Sigmoid colon (tissue), 7 donors: ENCODE data around the gene ESPNL. TPM values are rescaled to one million over a fixed set of nuclear protein-coding genes. Genes with fewer than 3 reads are reported as not detected.
"Not testable (repeated sequence)": the region's sequence is repeated elsewhere in the genome, so short reads cannot be mapped to it uniquely, and the experiment has no call there.

Source experiments
- DNase-seq: peaks from one replicate; pipeline ENCODE4 v3.0.0-alpha.2; 2019
- H3K27ac ChIP-seq, 4 donors: fragments of 200-600 bp; sonication (generic); one replicate each; pipeline ENCODE4 v1.5.1; 2016 to 2019; ENCODE audit warnings: mild to moderate bottlenecking in 1 of 4
- H3K27me3 ChIP-seq, 3 donors: fragments of 200-600 bp; sonication (generic); one replicate each; pipeline ENCODE4 v1.5.1; 2019; ENCODE audit warnings: mild to moderate bottlenecking in 1 of 3
- H3K36me3 ChIP-seq, 4 donors: fragments of 200-600 bp; sonication (generic); one replicate each; pipeline ENCODE4 v1.5.1; 2016 to 2019
- H3K4me1 ChIP-seq, 4 donors: fragments of 200-600 bp; sonication (generic); one replicate each; pipeline ENCODE4 v1.5.1; 2017 to 2019
- H3K4me3 ChIP-seq, 4 donors: fragments of 200-600 bp; sonication (generic); one replicate each; pipeline ENCODE4 v1.5.1; 2017 to 2019; ENCODE audit warnings: mild to moderate bottlenecking in 2 of 4, moderate library complexity in 1 of 4
- H3K9me3 ChIP-seq, 4 donors: fragments of 200-600 bp in 3 of 4; sonication (generic) in 3 of 4; one replicate each; pipeline versions ENCODE4 v1.5.1 to v1.6.1; 2013 to 2019
- EP300 ChIP-seq, 4 donors: sonication (generic); formaldehyde crosslinking; IDR thresholded peaks; one replicate each; pipeline ENCODE4 v1.6.1; 2017; ENCODE audit warnings: antibody characterized with exemption in 4 of 4
- POLR2A ChIP-seq, 2 donors: fragments of 450-650 bp; IDR thresholded peaks; one replicate each; pipeline ENCODE4 v1.6.1; 2016; ENCODE audit warnings: antibody characterized with exemption in 2 of 2, mild to moderate bottlenecking in 2 of 2, moderate library complexity in 2 of 2
- POLR2AphosphoS5 ChIP-seq, 4 donors: sonication (generic); formaldehyde crosslinking; IDR thresholded peaks; one replicate each; pipeline ENCODE4 v1.6.1; 2017; ENCODE audit warnings: antibody characterized with exemption in 4 of 4
- WGBS, 2 donors: extraction: QIAGEN DNeasy Blood & Tissue Kit; methylation state at CpG; one replicate each; pipeline ENCODE4 v1.1.7; 2013; 5-methylcytosine and 5-hydroxymethylcytosine counted together
- intact Hi-C: fragments of 100-400 bp; cut with DNase I; formaldehyde crosslinking; loops from one replicate; pipeline ENCODE4 v1.15.1; 2023
- polyA plus RNA-seq, 3 donors: library from polyadenylated mRNA; stranded (reverse); fragments of 200-250 nt; gene quantifications; one replicate each; pipeline ENCODE4 v1.2.3, GENCODE V29; 2013
- total RNA-seq, 4 donors: library from RNA; depleted of rRNA; stranded (reverse); fragments of >200 nt; gene quantifications; one replicate each; pipeline ENCODE4 v1.1.0, GENCODE V29; 2016
- TF ChIP-seq, protein P1 (sequence below), 4 experiments: fragments of 450-650 bp in 3 of 4; fragments of 200-600 bp in 1 of 4; IDR thresholded peaks; one replicate each; pipeline ENCODE4 v1.5.1; 2016 to 2019; ENCODE audit warnings: antibody characterized with exemption in 4 of 4, mild to moderate bottlenecking in 3 of 4, moderate library complexity in 2 of 4
- donor health status: healthy with polysubstance abuse.
- donor health status: Bipolar disorder and iron deficiency.
- donor health status: healthy.

ESPNL gene
- total and polyA plus RNA-seq, 7 donors = 0.36 to 2.0 (median 0.58) TPM; not detected in 3

DNA sequence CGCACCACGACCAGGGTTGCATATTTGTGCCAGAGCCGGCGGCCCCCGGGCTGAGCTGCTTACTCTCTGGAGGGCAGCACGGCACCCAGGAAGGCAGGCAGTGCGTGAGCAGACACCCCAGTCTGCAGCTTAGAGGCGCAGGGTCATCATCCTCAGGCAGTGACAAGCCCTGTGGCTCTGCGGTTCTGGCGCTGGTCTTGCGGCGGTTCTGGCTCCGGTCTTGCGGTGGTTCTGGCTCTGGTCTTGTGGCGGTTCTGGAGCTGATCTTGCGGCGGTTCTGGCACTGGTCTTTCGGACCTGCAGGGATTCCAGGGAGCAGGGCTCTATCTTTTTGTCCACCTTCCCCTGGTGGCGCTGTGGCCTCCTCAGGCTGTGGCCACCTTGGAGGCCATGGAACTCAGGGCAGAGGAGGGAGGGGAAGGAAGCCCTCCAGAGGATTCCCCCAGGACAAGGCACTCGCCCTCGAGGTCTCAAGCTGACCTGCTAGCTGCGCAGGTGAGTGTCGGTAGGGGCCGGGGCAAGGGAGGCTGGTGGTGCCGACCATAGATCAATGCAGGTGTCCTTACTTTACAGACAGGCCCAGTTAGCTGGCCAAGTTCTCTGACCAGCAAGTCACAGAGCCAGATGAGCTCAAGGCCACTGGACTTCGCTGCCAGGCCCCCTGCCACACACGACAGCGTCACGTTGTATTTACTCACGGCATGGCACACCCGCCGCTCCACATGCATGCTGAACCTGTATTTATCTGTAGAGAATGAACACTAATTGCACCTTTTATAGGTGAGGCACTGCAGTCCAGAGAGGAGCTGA, 14.9 kb downstream of the ESPNL start:
- Histone ChIP-seq H3K4me1 (no peaks in the 10 kb centered on the region), H3K4me3 (no peak overlapping the region), H3K27ac (no peak overlapping the region), H3K9me3 (no peaks in the 10 kb centered on the region), H3K27me3 (peaks cover 0 to 4% (median 4%) of the 10 kb centered on the region in 3 donors), H3K36me3 (no peaks in the 10 kb centered on the region)
- 83 to 89% methylated on average over 32 of the region's 32 CpGs for WGBS, 2 donors
- intact Hi-C loops = no loop called here
- no peak for DNase-seq
- TF ChIP-seq EP300 (IDR thresholded peaks at IDR 0.05) (no peak), POLR2A (IDR thresholded peaks at IDR 0.05) (no peak), POLR2AphosphoS5 (IDR thresholded peaks at IDR 0.05) (no peak)
- TF ChIP-seq, protein P1, sequence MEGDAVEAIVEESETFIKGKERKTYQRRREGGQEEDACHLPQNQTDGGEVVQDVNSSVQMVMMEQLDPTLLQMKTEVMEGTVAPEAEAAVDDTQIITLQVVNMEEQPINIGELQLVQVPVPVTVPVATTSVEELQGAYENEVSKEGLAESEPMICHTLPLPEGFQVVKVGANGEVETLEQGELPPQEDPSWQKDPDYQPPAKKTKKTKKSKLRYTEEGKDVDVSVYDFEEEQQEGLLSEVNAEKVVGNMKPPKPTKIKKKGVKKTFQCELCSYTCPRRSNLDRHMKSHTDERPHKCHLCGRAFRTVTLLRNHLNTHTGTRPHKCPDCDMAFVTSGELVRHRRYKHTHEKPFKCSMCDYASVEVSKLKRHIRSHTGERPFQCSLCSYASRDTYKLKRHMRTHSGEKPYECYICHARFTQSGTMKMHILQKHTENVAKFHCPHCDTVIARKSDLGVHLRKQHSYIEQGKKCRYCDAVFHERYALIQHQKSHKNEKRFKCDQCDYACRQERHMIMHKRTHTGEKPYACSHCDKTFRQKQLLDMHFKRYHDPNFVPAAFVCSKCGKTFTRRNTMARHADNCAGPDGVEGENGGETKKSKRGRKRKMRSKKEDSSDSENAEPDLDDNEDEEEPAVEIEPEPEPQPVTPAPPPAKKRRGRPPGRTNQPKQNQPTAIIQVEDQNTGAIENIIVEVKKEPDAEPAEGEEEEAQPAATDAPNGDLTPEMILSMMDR (IDR thresholded peaks at IDR 0.05) = no peak

DNA sequence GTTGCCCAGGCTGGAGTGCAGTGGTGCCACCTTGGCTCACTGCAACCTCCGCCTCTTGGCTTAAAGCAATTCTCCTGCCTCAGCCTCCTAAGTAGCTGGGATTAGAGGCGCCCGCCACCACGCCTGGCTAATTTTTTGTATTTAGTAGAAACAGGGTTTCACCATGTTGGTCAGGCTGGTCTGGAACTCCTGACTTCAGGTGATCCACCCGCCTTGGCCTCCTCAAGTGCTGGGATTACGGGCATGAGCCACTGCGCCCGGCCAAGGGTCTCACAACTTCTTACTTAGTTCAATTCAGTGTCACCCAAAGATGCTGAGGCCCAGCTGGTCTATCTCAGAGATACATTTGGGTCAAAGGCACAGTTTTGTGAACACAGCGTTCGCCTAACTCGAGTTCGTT, 15.6 kb downstream of the ESPNL start:
- intact Hi-C loops = not testable (repeated sequence)

DNA sequence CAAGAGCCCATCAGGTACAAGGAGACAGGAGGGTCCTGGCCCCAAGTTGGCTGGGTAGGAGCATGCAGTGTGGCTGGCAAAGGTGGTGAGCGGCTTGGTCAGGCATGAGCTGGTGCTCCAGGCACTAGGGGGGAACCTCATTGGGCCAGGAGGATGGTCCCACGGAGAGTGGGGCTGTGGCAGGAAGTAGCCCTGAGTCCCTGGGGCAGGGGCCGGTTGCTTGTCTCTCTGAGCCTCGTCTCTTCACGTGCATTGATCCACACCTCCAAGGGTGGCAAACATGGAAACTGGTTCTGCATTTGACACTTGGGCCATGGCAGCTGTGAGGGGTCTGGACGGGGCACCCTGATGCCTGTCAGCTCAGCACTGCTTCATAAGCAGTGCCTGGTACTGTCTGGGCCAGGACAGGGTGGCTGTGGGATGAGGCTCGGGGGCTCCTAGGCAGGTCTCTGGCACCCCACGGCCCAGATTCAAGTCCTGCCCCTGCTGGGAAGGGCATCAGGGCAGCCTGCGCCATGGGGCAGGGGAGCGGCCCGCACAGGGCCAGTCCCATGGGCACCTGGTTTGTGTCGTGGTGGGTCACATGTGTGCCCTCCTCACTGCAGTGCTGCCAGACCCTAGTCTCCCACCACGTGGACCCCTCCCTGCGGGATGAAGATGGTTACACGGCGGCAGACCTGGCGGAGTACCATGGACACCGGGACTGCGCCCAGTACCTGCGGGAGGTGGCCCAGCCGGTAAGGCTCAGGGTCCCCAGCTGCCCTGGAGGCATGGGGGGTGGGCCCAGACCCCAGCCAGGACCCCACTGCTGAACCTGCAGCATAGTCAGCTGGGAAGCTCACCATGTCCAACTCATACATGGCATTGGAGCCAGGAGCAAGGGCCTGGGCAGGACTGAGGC, 16.4 kb downstream of the ESPNL start:
- intact Hi-C loops = no loop called here
- WGBS, 2 donors = 91 to 93% methylated on average over 21 of the region's 21 CpGs
- no peak overlapping the region for H3K27ac ChIP-seq
- H3K36me3 ChIP-seq = no peaks in the 10 kb centered on the region
- no peaks in the 10 kb centered on the region for H3K9me3 ChIP-seq
- no peak for DNase-seq
- no peaks in the 10 kb centered on the region for H3K4me1 ChIP-seq
- H3K27me3 ChIP-seq = peaks cover 0 to 4% (median 4%) of the 10 kb centered on the region in 3 donors
- TF ChIP-seq, protein P1 (IDR thresholded peaks at IDR 0.05) = no peak
- TF ChIP-seq POLR2AphosphoS5 (IDR thresholded peaks at IDR 0.05) (no peak), POLR2A (IDR thresholded peaks at IDR 0.05) (no peak), EP300 (IDR thresholded peaks at IDR 0.05) (no peak)
- H3K4me3 ChIP-seq = no peak overlapping the region

More for the DNA sequence above, 15.6 kb downstream of the ESPNL start:
- H3K4me3 ChIP-seq, H3K9me3 ChIP-seq, H3K27me3 ChIP-seq, H3K27ac ChIP-seq, H3K4me1 ChIP-seq, H3K36me3 ChIP-seq, DNase-seq: not testable (repeated sequence)
- WGBS, 2 donors = 92 to 93% methylated on average over 12 of the region's 12 CpGs

DNA sequence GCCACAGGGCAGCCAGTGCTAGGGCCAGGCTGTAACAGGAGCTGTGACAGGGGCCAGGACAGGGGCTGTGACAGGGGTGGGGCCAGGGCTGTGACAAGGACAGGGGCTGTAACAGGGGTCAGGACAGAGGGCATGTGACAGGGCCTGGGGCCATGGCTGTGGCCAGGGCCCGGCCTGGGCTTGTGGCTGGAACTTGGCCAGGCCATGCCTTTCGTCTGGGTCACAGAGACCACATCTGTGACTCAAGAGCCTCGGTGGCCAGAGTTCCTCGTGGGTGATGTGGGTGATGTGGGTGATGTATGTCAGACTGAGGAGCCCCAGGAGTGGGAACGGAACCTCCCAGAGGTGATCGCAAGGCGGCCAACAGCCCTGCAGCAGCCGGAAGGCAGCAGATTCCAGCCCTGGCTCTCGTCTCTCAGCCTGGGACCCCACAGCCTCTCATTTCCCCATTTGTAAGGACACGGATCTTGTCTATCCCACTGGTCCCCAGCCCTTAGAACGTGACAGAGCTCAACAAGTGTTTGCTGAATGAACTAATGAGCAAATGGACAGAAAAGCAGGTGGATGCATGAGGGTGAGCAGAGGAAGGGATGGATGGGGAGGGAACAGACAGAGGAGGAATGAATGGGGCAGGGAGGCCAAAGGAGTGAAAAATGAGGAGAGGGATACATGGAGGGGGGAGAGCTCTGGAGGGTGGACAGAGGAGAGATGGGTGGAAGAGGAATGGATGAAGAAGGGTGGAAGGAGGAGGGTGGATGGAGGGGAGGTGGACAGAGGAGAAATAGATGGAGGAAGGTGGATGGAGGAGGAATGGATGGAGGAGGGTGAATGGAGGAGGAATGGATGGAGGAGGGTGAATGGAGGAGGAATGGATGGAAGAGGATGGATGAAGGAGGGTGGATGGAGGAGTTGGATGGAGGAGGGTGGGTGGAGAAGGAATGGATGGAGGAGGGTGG, 17.3 kb downstream of the ESPNL start:
- no peak for DNase-seq
- peaks cover 0 to 4% (median 4%) of the 10 kb centered on the region in 3 donors for H3K27me3 ChIP-seq
- WGBS, 2 donors = 74 to 79% methylated on average over 11 of the region's 11 CpGs
- H3K4me3 ChIP-seq = no peak overlapping the region
- TF ChIP-seq, protein P1 (IDR thresholded peaks at IDR 0.05) = no peak
- no peak for TF ChIP-seq POLR2AphosphoS5 (IDR thresholded peaks at IDR 0.05)
- TF ChIP-seq POLR2A (IDR thresholded peaks at IDR 0.05) = no peak
- no peak for TF ChIP-seq EP300 (IDR thresholded peaks at IDR 0.05)
- intact Hi-C loops = no loop called here
- no peaks in the 10 kb centered on the region for H3K4me1 ChIP-seq
- no peaks in the 10 kb centered on the region for H3K36me3 ChIP-seq
- no peak overlapping the region for H3K27ac ChIP-seq
- no peaks in the 10 kb centered on the region for H3K9me3 ChIP-seq
